ENCODE results near the gene CGNL1. TPM values are rescaled to one million over a fixed set of nuclear protein-coding genes. Genes with fewer than 3 reads are reported as not detected.

Gene CGNL1
- polyA plus RNA-seq, 1 of the 3 experiments (the other 2 are of a cell fraction), result 0.23 TPM

DNA sequence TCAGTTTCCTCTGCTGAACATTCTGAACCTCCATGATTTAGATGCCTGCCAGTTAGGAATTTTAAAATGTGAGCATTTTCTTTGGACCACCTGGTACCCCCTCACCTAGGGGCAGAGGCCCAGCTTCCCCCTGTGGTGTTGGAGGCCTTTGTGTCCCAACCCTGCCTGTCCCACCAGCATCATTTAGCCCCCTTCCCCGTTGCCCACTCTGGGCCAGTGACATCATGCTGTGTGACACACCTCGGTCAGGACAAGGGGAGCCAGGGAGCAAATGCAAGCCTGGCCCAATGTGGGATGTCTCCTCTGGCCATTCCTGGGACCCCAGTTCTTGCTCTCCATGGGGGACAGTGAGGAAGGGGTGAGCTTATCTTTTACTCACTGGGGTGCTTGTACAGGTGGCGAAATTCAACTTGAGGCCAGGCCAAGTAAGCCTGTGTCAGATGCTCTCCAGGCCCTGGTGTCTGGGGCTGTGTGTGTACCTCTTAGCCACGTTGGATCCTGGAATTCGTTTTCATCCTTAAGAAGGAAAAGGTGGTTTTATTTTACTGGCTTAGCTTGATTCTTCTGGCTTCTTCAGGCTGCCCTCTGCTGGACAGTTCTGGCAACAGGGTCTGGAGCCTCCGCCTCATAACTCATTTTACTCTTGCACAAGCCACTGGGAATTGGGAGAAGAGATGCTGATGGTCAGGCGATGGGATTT, 165.7 kb downstream of the CGNL1 start:
- Histone ChIP-seq H4K20me1 (ENCODE audit: insufficient read depth) (no peaks in the 10 kb centered on the region), H3K9me2 (no peaks in the 10 kb centered on the region), H3K9me3 (no peaks in the 10 kb centered on the region), H3F3A (replicated peaks; ENCODE audit: insufficient read depth) (no peaks in the 10 kb centered on the region), H3K27ac (ENCODE audit: low read depth in 2 of 2, low read length in 1 of 2) (no peak overlapping the region), H3K36me3 (replicated peaks in 1 of 2; ENCODE audit: control insufficient read depth in 1 of 2, insufficient read depth in 2 of 2, low read length in 1 of 2) (no peaks in the 10 kb centered on the region), H2AFZ (ENCODE audit: low read depth) (no peak overlapping the region), H3K79me2 (ENCODE audit: insufficient read depth) (no peaks in the 10 kb centered on the region), H3K4me3 (ENCODE audit: low read depth in 2 of 2, low read length in 1 of 2) (peak overlapping the region in 1 of 2 experiments; percentile 17; a peak in 1 of 4 replicates), H3K4me2 (no peak overlapping the region), H3K9ac (no peak overlapping the region), H3K27me3 (ENCODE audit: insufficient read depth) (no peaks in the 10 kb centered on the region), H3K4me1 (ENCODE audit: control insufficient read depth in 1 of 2, insufficient read depth in 2 of 2, low read depth in 1 of 2, low read length in 1 of 2) (peaks cover 2 to 11% of the 10 kb centered on the region in 2 experiments; a peak in 2 of 4 replicates)
- TF ChIP-seq, protein P1, sequence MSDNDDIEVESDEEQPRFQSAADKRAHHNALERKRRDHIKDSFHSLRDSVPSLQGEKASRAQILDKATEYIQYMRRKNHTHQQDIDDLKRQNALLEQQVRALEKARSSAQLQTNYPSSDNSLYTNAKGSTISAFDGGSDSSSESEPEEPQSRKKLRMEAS (IDR thresholded peaks at IDR 0.05; ENCODE audit: low read depth), result no peak
- TF ChIP-seq, protein P2, sequence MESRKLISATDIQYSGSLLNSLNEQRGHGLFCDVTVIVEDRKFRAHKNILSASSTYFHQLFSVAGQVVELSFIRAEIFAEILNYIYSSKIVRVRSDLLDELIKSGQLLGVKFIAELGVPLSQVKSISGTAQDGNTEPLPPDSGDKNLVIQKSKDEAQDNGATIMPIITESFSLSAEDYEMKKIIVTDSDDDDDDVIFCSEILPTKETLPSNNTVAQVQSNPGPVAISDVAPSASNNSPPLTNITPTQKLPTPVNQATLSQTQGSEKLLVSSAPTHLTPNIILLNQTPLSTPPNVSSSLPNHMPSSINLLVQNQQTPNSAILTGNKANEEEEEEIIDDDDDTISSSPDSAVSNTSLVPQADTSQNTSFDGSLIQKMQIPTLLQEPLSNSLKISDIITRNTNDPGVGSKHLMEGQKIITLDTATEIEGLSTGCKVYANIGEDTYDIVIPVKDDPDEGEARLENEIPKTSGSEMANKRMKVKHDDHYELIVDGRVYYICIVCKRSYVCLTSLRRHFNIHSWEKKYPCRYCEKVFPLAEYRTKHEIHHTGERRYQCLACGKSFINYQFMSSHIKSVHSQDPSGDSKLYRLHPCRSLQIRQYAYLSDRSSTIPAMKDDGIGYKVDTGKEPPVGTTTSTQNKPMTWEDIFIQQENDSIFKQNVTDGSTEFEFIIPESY (IDR thresholded peaks at IDR 0.05; ENCODE audit: borderline replicate concordance, low read depth), result no peak
- TF ChIP-seq RXRA (IDR thresholded peaks at IDR 0.05; ENCODE audit: borderline replicate concordance, low read depth) (no peak), FOSL2 (IDR thresholded peaks at IDR 0.05; ENCODE audit: borderline replicate concordance, low read depth) (no peak), RFX5 (IDR thresholded peaks at IDR 0.05; ENCODE audit: low read length) (no peak), CHD2 (IDR thresholded peaks at IDR 0.05; ENCODE audit: low read length, partially characterized antibody) (no peak), EP300 (IDR thresholded peaks at IDR 0.05; ENCODE audit: borderline replicate concordance in 1 of 2, low read depth in 1 of 2, low read length in 1 of 2) (no peak), RAD21 (IDR thresholded peaks at IDR 0.05; ENCODE audit: low read length) (peak; percentile 72), GABPA (IDR thresholded peaks at IDR 0.05; ENCODE audit: low read depth) (no peak), POLR2AphosphoS5 (IDR thresholded peaks at IDR 0.05; ENCODE audit: low read depth, low read length) (no peak), EZH2phosphoT487 (IDR thresholded peaks at IDR 0.05; ENCODE audit: borderline replicate concordance, low read depth) (no peak), TCF12 (IDR thresholded peaks at IDR 0.05) (no peak), MXI1 (IDR thresholded peaks at IDR 0.05; ENCODE audit: low read depth, low read length) (no peak), YY1 (IDR thresholded peaks at IDR 0.05; ENCODE audit: low read depth) (no peak), GATA2 (CRISPR knock-in tag; IDR thresholded peaks at IDR 0.05) (no peak), FOXM1 (IDR thresholded peaks at IDR 0.05; ENCODE audit: low read depth) (no peak), TEAD4 (IDR thresholded peaks at IDR 0.05; ENCODE audit: borderline replicate concordance, insufficient read depth) (no peak), JUND (IDR thresholded peaks at IDR 0.05) (no peak), SMC3 (IDR thresholded peaks at IDR 0.05; ENCODE audit: low read depth, low read length) (peak; percentile 69), NFIC (IDR thresholded peaks at IDR 0.05; ENCODE audit: borderline replicate concordance) (no peak), ELF1 (IDR thresholded peaks at IDR 0.05) (no peak), SIN3A (IDR thresholded peaks at IDR 0.05; ENCODE audit: borderline replicate concordance, low read depth, low read length) (no peak)
- TF ChIP-seq, protein P3, sequence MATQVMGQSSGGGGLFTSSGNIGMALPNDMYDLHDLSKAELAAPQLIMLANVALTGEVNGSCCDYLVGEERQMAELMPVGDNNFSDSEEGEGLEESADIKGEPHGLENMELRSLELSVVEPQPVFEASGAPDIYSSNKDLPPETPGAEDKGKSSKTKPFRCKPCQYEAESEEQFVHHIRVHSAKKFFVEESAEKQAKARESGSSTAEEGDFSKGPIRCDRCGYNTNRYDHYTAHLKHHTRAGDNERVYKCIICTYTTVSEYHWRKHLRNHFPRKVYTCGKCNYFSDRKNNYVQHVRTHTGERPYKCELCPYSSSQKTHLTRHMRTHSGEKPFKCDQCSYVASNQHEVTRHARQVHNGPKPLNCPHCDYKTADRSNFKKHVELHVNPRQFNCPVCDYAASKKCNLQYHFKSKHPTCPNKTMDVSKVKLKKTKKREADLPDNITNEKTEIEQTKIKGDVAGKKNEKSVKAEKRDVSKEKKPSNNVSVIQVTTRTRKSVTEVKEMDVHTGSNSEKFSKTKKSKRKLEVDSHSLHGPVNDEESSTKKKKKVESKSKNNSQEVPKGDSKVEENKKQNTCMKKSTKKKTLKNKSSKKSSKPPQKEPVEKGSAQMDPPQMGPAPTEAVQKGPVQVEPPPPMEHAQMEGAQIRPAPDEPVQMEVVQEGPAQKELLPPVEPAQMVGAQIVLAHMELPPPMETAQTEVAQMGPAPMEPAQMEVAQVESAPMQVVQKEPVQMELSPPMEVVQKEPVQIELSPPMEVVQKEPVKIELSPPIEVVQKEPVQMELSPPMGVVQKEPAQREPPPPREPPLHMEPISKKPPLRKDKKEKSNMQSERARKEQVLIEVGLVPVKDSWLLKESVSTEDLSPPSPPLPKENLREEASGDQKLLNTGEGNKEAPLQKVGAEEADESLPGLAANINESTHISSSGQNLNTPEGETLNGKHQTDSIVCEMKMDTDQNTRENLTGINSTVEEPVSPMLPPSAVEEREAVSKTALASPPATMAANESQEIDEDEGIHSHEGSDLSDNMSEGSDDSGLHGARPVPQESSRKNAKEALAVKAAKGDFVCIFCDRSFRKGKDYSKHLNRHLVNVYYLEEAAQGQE (IDR thresholded peaks at IDR 0.05; ENCODE audit: low read depth, low read length), result peak; percentile 62; the same call in 1 of the 2 replicates
- TF ChIP-seq, protein P4, sequence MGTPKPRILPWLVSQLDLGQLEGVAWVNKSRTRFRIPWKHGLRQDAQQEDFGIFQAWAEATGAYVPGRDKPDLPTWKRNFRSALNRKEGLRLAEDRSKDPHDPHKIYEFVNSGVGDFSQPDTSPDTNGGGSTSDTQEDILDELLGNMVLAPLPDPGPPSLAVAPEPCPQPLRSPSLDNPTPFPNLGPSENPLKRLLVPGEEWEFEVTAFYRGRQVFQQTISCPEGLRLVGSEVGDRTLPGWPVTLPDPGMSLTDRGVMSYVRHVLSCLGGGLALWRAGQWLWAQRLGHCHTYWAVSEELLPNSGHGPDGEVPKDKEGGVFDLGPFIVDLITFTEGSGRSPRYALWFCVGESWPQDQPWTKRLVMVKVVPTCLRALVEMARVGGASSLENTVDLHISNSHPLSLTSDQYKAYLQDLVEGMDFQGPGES (IDR thresholded peaks at IDR 0.05; ENCODE audit: low read depth, low read length), result no peak
- TF ChIP-seq, protein P5, sequence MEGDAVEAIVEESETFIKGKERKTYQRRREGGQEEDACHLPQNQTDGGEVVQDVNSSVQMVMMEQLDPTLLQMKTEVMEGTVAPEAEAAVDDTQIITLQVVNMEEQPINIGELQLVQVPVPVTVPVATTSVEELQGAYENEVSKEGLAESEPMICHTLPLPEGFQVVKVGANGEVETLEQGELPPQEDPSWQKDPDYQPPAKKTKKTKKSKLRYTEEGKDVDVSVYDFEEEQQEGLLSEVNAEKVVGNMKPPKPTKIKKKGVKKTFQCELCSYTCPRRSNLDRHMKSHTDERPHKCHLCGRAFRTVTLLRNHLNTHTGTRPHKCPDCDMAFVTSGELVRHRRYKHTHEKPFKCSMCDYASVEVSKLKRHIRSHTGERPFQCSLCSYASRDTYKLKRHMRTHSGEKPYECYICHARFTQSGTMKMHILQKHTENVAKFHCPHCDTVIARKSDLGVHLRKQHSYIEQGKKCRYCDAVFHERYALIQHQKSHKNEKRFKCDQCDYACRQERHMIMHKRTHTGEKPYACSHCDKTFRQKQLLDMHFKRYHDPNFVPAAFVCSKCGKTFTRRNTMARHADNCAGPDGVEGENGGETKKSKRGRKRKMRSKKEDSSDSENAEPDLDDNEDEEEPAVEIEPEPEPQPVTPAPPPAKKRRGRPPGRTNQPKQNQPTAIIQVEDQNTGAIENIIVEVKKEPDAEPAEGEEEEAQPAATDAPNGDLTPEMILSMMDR (IDR thresholded peaks at IDR 0.05), result peak; percentile 91
- CTCF ChIA-PET, result interaction anchor here (0.5 to 11.4 kb wide), 61 partner anchors 8 to 1311 kb away, joined by 3 to 191 read pairs (median 3); partner anchors contain the start of genes MNS1 and POLR2M
- WGBS (ENCODE audit: low lambda C conversion rate), result 34% methylated on average over 7 of the region's 7 CpGs
- POLR2A ChIA-PET, result no interaction called here
- peak; percentile 68 for DNase-seq
